SU-DHL-6 (cell line): ENCODE results near the gene DLST.

Experiments
- EZH2phosphoT487 ChIP-seq: fragments of 200-600 bp; sonication (generic), shearing (Covaris generic); conservative IDR thresholded peaks from 2 replicates; pipeline ENCODE4 v1.6.1; 2018; ENCODE audit warnings: mild to moderate bottlenecking, antibody characterized with exemption, low read length, moderate library complexity, mixed read lengths
- TF ChIP-seq, protein P1 (sequence below): fragments of 200-600 bp; sonication (generic); IDR thresholded peaks from one replicate; pipeline ENCODE4 v1.5.1; 2017; ENCODE audit warnings: antibody characterized with exemption, mild to moderate bottlenecking, low read length, moderate library complexity; ENCODE audit not compliant: insufficient read depth, poor library complexity, severe bottlenecking

DNA sequence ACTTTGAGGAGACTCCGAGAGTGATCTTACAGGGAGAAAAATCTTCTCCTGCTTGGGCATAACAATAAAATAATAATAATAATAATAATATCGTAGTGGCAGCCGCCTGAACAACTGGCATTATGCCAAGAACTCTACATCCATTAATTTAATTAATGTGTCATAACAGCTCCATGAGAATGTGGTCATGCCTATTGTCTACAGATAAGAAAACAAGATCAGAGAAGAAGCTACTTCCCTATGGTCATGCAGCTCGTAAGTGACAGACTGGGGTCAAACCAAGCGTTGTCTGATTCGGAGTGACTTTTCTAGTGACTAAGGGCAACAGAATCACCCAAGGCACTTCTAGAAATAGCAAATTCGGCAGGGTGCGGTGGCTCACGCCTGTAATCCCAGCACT is 17.5 kb upstream of the DLST start:
- TF ChIP-seq, protein P1, sequence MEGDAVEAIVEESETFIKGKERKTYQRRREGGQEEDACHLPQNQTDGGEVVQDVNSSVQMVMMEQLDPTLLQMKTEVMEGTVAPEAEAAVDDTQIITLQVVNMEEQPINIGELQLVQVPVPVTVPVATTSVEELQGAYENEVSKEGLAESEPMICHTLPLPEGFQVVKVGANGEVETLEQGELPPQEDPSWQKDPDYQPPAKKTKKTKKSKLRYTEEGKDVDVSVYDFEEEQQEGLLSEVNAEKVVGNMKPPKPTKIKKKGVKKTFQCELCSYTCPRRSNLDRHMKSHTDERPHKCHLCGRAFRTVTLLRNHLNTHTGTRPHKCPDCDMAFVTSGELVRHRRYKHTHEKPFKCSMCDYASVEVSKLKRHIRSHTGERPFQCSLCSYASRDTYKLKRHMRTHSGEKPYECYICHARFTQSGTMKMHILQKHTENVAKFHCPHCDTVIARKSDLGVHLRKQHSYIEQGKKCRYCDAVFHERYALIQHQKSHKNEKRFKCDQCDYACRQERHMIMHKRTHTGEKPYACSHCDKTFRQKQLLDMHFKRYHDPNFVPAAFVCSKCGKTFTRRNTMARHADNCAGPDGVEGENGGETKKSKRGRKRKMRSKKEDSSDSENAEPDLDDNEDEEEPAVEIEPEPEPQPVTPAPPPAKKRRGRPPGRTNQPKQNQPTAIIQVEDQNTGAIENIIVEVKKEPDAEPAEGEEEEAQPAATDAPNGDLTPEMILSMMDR: no peak
- TF ChIP-seq EZH2phosphoT487: no peak
